SU-DHL-6 (cell line): ENCODE measurements around the gene SPINDOC.
A peak's percentile ranks its signal among the peaks of the same experiment; 100 is the strongest.
"Not testable (repeated sequence)": the region's sequence is repeated elsewhere in the genome, so short reads cannot be mapped to it uniquely, and the experiment has no call there.

Experiments
- H2AFZ ChIP-seq: fragments of 200-600 bp; sonication (generic); 2 replicates; pipeline ENCODE4 v1.6.1; 2014; ENCODE audit warnings: low read depth, mild to moderate bottlenecking, moderate library complexity, mixed read lengths, antibody characterized with exemption, low read length; ENCODE audit not compliant: severe bottlenecking
- H3F3A ChIP-seq: fragments of 200-600 bp; shearing (Covaris generic); 2 replicates; pipeline ENCODE4 v1.6.0; 2016; ENCODE audit warnings: antibody characterized with exemption, mild to moderate bottlenecking; ENCODE audit not compliant: insufficient read depth
- H3K27ac ChIP-seq: fragments of 200-600 bp; sonication (generic); 2 replicates; pipeline ENCODE4 v1.5.1; 2016; ENCODE audit warnings: low read depth, mild to moderate bottlenecking, low read length, moderate library complexity, mixed read lengths
- H3K27me3 ChIP-seq: fragments of 200-600 bp; sonication (generic), shearing (Covaris generic); 2 replicates; pipeline ENCODE4 v1.6.0; 2014; ENCODE audit warnings: mild to moderate bottlenecking, low read length
- H3K36me3 ChIP-seq: fragments of 200-600 bp; sonication (generic); 2 replicates; pipeline ENCODE4 v1.6.1; 2014; ENCODE audit warnings: mild to moderate bottlenecking, low read length, mixed read lengths
- H3K4me2 ChIP-seq: fragments of 300-600, 200-600 bp; shearing (Covaris generic), sonication (generic); 2 replicates; pipeline ENCODE4 v1.6.0; 2014; ENCODE audit warnings: low read length, low read depth, mild to moderate bottlenecking; ENCODE audit not compliant: poor library complexity, severe bottlenecking
- H3K4me3 ChIP-seq: fragments of 200-600 bp; sonication (generic); 2 replicates; pipeline ENCODE4 v1.5.1; 2014; ENCODE audit warnings: antibody characterized with exemption, low read length, mild to moderate bottlenecking, mixed read lengths; ENCODE audit not compliant: insufficient read depth, poor library complexity, severe bottlenecking
- H3K79me2 ChIP-seq: fragments of 200-600 bp; sonication (generic); 2 replicates; pipeline ENCODE4 v1.6.1; 2014; ENCODE audit warnings: mild to moderate bottlenecking, low read length, moderate library complexity; ENCODE audit not compliant: insufficient read depth
- H3K9ac ChIP-seq: fragments of 200-600 bp; sonication (generic); 2 replicates; pipeline ENCODE4 v1.7.0; 2014; ENCODE audit warnings: mild to moderate bottlenecking, low read length
- H3K9me2 ChIP-seq: fragments of 200-600 bp; sonication (generic); replicated peaks from 2 replicates; pipeline ENCODE4 v1.6.1; 2014; ENCODE audit warnings: low read length; ENCODE audit not compliant: insufficient read depth
- H3K9me3 ChIP-seq: fragments of 200-600 bp; sonication (generic); 2 replicates; pipeline ENCODE4 v1.6.1; 2014; ENCODE audit warnings: low read length, mixed read lengths; ENCODE audit not compliant: insufficient read depth
- H4K20me1 ChIP-seq: fragments of 200-600 bp; sonication (generic); 2 replicates; pipeline ENCODE4 v1.6.1; 2014; ENCODE audit warnings: low read depth, mild to moderate bottlenecking, antibody characterized with exemption, low read length, moderate library complexity, mixed read lengths
- EZH2phosphoT487 ChIP-seq: fragments of 200-600 bp; sonication (generic), shearing (Covaris generic); conservative IDR thresholded peaks from 2 replicates; pipeline ENCODE4 v1.6.1; 2018; ENCODE audit warnings: mild to moderate bottlenecking, antibody characterized with exemption, low read length, moderate library complexity, mixed read lengths
- TF ChIP-seq, protein P1 (sequence below): fragments of 200-600 bp; sonication (generic); IDR thresholded peaks from one replicate; pipeline ENCODE4 v1.5.1; 2017; ENCODE audit warnings: antibody characterized with exemption, mild to moderate bottlenecking, low read length, moderate library complexity; ENCODE audit not compliant: insufficient read depth, poor library complexity, severe bottlenecking

Gene SPINDOC

DNA sequence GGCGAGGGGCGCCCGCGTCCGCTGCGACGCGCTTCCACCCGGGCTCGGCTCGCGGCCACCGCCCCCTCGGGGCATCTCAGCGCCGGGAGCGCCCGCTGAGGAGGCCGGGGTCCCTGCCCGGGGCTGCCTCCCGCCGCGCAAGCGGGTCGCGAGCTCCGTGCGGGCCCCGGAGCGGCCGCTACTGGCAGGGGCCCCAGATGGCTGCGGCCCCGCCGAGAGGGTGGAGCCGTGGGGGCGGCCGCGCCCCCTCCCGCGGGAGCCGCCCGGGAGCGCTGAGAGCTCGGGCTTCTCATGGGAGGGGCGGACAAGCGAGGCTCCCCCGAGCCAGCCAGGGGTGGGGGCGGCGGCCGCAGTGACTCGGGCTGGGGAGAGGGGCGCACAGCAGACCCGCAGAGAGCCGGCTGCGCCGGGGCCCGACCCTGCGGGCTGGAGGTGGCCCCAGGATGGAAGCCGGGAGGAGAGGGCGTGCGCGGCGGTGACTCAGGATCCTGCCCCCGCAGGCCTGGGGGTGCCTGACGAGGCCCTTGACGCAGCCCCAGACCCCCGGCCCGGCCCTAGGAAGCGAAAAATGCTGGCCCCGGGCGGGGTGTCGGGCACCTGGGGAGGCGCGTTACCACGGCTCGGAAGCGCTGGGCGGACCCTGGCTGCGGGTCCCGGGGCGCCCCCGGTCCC, 44.1 kb upstream of the SPINDOC start:
- H3K27me3 ChIP-seq, result no peaks in the 10 kb centered on the region
- 0 out of 2 replicates have a peak, but pooled peaks cover 15% of the 10 kb centered on the region for H3K79me2 ChIP-seq
- no peaks in the 10 kb centered on the region for H3F3A ChIP-seq
- H3K27ac ChIP-seq, result no peak overlapping the region
- H4K20me1 ChIP-seq, result no peaks in the 10 kb centered on the region
- peak overlapping the region; percentile 72 for H3K9ac ChIP-seq
- H3K4me3 ChIP-seq, result peak overlapping the region; percentile 73
- peak overlapping the region; percentile 95 for H2AFZ ChIP-seq
- H3K9me3 ChIP-seq, result no peaks in the 10 kb centered on the region
- no peaks in the 10 kb centered on the region for H3K36me3 ChIP-seq
- H3K4me2 ChIP-seq, result peak overlapping the region; percentile 67
- TF ChIP-seq EZH2phosphoT487, result no peak
- TF ChIP-seq, protein P1, sequence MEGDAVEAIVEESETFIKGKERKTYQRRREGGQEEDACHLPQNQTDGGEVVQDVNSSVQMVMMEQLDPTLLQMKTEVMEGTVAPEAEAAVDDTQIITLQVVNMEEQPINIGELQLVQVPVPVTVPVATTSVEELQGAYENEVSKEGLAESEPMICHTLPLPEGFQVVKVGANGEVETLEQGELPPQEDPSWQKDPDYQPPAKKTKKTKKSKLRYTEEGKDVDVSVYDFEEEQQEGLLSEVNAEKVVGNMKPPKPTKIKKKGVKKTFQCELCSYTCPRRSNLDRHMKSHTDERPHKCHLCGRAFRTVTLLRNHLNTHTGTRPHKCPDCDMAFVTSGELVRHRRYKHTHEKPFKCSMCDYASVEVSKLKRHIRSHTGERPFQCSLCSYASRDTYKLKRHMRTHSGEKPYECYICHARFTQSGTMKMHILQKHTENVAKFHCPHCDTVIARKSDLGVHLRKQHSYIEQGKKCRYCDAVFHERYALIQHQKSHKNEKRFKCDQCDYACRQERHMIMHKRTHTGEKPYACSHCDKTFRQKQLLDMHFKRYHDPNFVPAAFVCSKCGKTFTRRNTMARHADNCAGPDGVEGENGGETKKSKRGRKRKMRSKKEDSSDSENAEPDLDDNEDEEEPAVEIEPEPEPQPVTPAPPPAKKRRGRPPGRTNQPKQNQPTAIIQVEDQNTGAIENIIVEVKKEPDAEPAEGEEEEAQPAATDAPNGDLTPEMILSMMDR, result no peak
- no peaks in the 10 kb centered on the region for H3K9me2 ChIP-seq

DNA sequence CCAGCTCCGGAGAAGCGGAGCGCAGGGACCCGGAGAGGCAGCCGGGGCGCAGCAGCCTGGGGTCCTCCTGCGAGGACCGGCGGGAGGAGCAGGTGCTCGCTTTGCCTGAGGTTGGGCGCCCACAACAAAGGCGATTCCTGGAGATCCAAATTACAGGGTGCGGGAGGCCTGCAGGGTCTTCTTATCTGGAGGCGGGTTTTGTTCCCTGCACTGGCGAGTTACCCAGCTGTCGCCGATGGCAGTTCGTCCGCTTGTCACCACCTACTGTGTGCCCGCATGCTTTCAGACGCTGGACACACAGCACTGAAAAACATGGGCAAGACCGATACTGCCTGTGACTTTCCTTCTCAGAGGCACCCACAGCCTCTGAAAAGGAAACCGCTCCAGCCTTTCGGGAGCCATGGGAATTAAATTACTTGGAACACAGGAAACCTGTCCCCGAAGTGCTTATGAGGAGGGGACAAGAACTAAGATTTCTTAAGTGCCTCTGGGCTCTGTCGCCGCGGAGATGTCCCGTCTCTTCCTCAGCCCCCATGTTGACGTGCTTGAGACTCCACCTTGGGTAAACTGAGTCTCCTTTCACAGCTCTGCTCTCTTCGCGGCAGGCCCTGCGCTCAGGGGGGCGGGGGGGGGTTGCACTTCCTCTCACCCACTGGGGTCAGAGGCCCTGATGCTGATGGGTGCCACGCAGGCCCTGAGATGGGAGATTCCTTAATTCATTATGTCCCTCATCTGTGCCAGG, 43.4 kb upstream of the SPINDOC start:
- Histone ChIP-seq H3F3A (no peaks in the 10 kb centered on the region), H3K27me3 (no peaks in the 10 kb centered on the region), H3K9me2 (no peaks in the 10 kb centered on the region), H3K9me3 (no peaks in the 10 kb centered on the region), H4K20me1 (no peaks in the 10 kb centered on the region), H3K27ac (no peak overlapping the region), H3K4me3 (no peak overlapping the region), H3K79me2 (0 out of 2 replicates have a peak, but pooled peaks cover 15% of the 10 kb centered on the region), H3K4me2 (peak overlapping the region; percentile 67), H2AFZ (no peak overlapping the region), H3K36me3 (no peaks in the 10 kb centered on the region), H3K9ac (peak overlapping the region; percentile 72; the same call in 1 of the 2 replicates)
- TF ChIP-seq EZH2phosphoT487, result no peak
- TF ChIP-seq, protein P1, result no peak

DNA sequence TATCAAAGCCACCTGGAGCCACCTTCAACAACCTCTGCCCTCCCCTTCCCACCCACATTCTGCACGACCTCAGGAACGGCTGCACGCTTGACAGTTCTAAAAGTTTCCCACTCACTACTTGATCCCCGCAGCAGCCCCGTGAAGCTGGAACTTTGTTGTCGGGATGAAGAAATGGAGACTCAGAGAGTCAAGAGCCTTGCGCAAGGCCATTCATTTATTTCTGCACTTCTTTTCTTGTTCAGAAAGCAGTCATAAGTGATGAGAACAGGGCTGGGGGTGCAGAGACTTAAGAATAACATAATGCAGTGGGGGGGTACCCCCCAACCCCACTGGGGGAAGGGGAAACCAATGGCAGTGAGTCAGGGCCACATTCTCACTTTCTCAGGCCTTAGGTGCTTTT, 42.5 kb upstream of the SPINDOC start:
- no peaks in the 10 kb centered on the region for H3K36me3 ChIP-seq
- TF ChIP-seq EZH2phosphoT487, result no peak
- TF ChIP-seq, protein P1, result no peak
- 0 out of 2 replicates have a peak, but pooled peaks cover 15% of the 10 kb centered on the region for H3K79me2 ChIP-seq
- no peak overlapping the region for H3K4me2 ChIP-seq
- H3F3A ChIP-seq, result no peaks in the 10 kb centered on the region
- H3K27me3 ChIP-seq, result no peaks in the 10 kb centered on the region
- no peaks in the 10 kb centered on the region for H4K20me1 ChIP-seq
- H3K9ac ChIP-seq, result no peak overlapping the region
- no peaks in the 10 kb centered on the region for H3K9me2 ChIP-seq
- H3K27ac ChIP-seq, result no peak overlapping the region
- no peaks in the 10 kb centered on the region for H3K9me3 ChIP-seq
- H2AFZ ChIP-seq, result no peak overlapping the region
- H3K4me3 ChIP-seq, result no peak overlapping the region

DNA sequence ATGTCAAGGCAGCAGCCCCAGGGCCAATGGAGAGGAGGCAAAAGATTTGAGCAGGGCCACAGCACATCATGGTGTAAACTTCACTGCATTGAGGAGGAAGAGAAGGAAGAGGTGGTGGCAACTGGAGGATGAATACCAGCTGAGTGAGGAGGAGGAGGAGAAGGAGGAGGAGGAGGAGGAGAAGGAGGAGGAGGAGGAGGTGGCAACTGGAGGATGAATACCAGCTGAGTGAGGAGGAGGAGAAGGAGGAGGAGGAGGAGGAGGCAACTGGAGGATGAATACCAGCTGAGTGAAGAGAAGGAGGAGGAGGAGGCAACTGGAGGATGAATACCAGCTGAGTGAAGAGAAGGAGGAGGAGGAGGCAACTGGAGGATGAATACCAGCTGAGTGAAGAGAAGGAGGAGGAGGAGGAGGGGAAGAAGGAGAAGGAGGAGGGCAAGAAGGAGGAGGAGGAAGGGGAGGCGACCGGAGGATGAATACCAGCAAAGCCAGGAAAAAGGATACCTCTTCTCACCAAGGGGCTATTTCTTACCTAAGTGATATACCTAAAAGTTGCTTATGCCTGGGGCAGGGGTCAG, 41.4 kb upstream of the SPINDOC start:
- H4K20me1 ChIP-seq, H3K4me2 ChIP-seq, H3K36me3 ChIP-seq, H3K79me2 ChIP-seq, H3K9me2 ChIP-seq, H3K9me3 ChIP-seq, H3K27ac ChIP-seq, H3F3A ChIP-seq, H2AFZ ChIP-seq, H3K27me3 ChIP-seq, H3K4me3 ChIP-seq, H3K9ac ChIP-seq: not testable (repeated sequence)
